ENCODE data around the gene INHBE. TPM values are rescaled to one million over a fixed set of nuclear protein-coding genes. Genes with fewer than 3 reads are reported as not detected.

The INHBE gene
- total RNA-seq, 1 donor, result 3.3 TPM

- TF ChIP-seq CTCF (IDR thresholded peaks at IDR 0.05; ENCODE audit: extremely low read depth, low read depth, low read length), result no peak
- peak overlapping the region; percentile 89 for H3K27ac ChIP-seq (ENCODE audit: low read depth, low read length)
- H3K4me2 ChIP-seq (ENCODE audit: insufficient read depth, low read length), result peak overlapping the region; percentile 81
- peak overlapping the region; percentile 92 for H2AFZ ChIP-seq (ENCODE audit: low read length)
- H3K79me2 ChIP-seq (ENCODE audit: insufficient read depth, low read length), result peaks cover 35% of the 10 kb centered on the region
- no peaks in the 10 kb centered on the region for H3K9me3 ChIP-seq (ENCODE audit: low read depth, low read length)
- DNase-seq (ENCODE audit: insufficient read length, low spot score, missing footprints), result no peak
- no peaks in the 10 kb centered on the region for H4K20me1 ChIP-seq (ENCODE audit: insufficient read depth, low read length)
- H3K4me3 ChIP-seq (ENCODE audit: insufficient read depth, low read length), result peak overlapping the region; percentile 77
- H3K36me3 ChIP-seq (ENCODE audit: insufficient read depth, low read length), result no peaks in the 10 kb centered on the region
- no peaks in the 10 kb centered on the region for H3K27me3 ChIP-seq (ENCODE audit: insufficient read depth, low read length)
- peaks cover 12% of the 10 kb centered on the region for H3K4me1 ChIP-seq (ENCODE audit: insufficient read depth, low read length)
Measured at GRCh38 chr12:57431654-57432188, 23.4 kb upstream of the INHBE start.

GRCh38 chr12:57433370-57433769 is 21.7 kb upstream of the INHBE start:
- no peak for TF ChIP-seq CTCF (IDR thresholded peaks at IDR 0.05; ENCODE audit: extremely low read depth, low read depth, low read length)

GRCh38 chr12:57434517-57435223 is 20.4 kb upstream of the INHBE start, which contains the start of gene INHBC:
Gene INHBC, plus strand, starts transcription at chr12:57434784. Its CDS starts 103 bp downstream, at chr12:57434887.
- H3K27ac ChIP-seq (ENCODE audit: low read depth, low read length), result no peak within 1 kb of the TSS
- no peaks in the 10 kb centered on the region for H4K20me1 ChIP-seq (ENCODE audit: insufficient read depth, low read length)
- H3K27me3 ChIP-seq (ENCODE audit: insufficient read depth, low read length), result no peaks in the 10 kb centered on the region
- TF ChIP-seq CTCF (IDR thresholded peaks at IDR 0.05; ENCODE audit: extremely low read depth, low read depth, low read length), result no peak
- H2AFZ ChIP-seq (ENCODE audit: low read length), result peak within 1 kb of the TSS; percentile 62
- H3K4me2 ChIP-seq (ENCODE audit: insufficient read depth, low read length), result no peak within 1 kb of the TSS
- H3K9me3 ChIP-seq (ENCODE audit: low read depth, low read length), result no peaks in the 10 kb centered on the region
- no peak within 1 kb of the TSS for H3K4me3 ChIP-seq (ENCODE audit: insufficient read depth, low read length)
- no peak for DNase-seq (ENCODE audit: insufficient read length, low spot score, missing footprints)
- peaks cover 6% of the 10 kb centered on the region for H3K4me1 ChIP-seq (ENCODE audit: insufficient read depth, low read length)
- H3K36me3 ChIP-seq (ENCODE audit: insufficient read depth, low read length), result no peaks in the 10 kb centered on the region
- H3K79me2 ChIP-seq (ENCODE audit: insufficient read depth, low read length), result peaks cover 9% of the 10 kb centered on the region

More at GRCh38 chr12:57433370-57433769, 21.7 kb upstream of the INHBE start:
- H4K20me1 ChIP-seq (ENCODE audit: insufficient read depth, low read length), result no peaks in the 10 kb centered on the region
- H2AFZ ChIP-seq (ENCODE audit: low read length), result no peak overlapping the region
- no peak for DNase-seq (ENCODE audit: insufficient read length, low spot score, missing footprints)
- H3K9me3 ChIP-seq (ENCODE audit: low read depth, low read length), result no peaks in the 10 kb centered on the region
- H3K27ac ChIP-seq (ENCODE audit: low read depth, low read length), result no peak overlapping the region
- no peak overlapping the region for H3K4me2 ChIP-seq (ENCODE audit: insufficient read depth, low read length)
- peaks cover 22% of the 10 kb centered on the region for H3K79me2 ChIP-seq (ENCODE audit: insufficient read depth, low read length)
- peaks cover 12% of the 10 kb centered on the region for H3K4me1 ChIP-seq (ENCODE audit: insufficient read depth, low read length)
- H3K36me3 ChIP-seq (ENCODE audit: insufficient read depth, low read length), result no peaks in the 10 kb centered on the region
- no peak overlapping the region for H3K4me3 ChIP-seq (ENCODE audit: insufficient read depth, low read length)
- no peaks in the 10 kb centered on the region for H3K27me3 ChIP-seq (ENCODE audit: insufficient read depth, low read length)

GRCh38 chr12:57435293-57435692 is 19.8 kb upstream of the INHBE start:
- no peak for TF ChIP-seq CTCF (IDR thresholded peaks at IDR 0.05; ENCODE audit: extremely low read depth, low read depth, low read length)
- Histone ChIP-seq H3K4me1 (ENCODE audit: insufficient read depth, low read length) (peaks cover 4% of the 10 kb centered on the region), H3K4me3 (ENCODE audit: insufficient read depth, low read length) (no peak overlapping the region), H3K79me2 (ENCODE audit: insufficient read depth, low read length) (peaks cover 3% of the 10 kb centered on the region), H3K27me3 (ENCODE audit: insufficient read depth, low read length) (no peaks in the 10 kb centered on the region), H3K9me3 (ENCODE audit: low read depth, low read length) (no peaks in the 10 kb centered on the region), H2AFZ (ENCODE audit: low read length) (peak overlapping the region; percentile 62), H3K36me3 (ENCODE audit: insufficient read depth, low read length) (no peaks in the 10 kb centered on the region), H3K4me2 (ENCODE audit: insufficient read depth, low read length) (no peak overlapping the region), H4K20me1 (ENCODE audit: insufficient read depth, low read length) (no peaks in the 10 kb centered on the region), H3K27ac (ENCODE audit: low read depth, low read length) (no peak overlapping the region)
- DNase-seq (ENCODE audit: insufficient read length, low spot score, missing footprints), result no peak
